ENCODE measurements around the gene CCDC184. TPM values are rescaled to one million over a fixed set of nuclear protein-coding genes. Genes with fewer than 3 reads are reported as not detected.

The CCDC184 gene
- total RNA-seq, 1 donor from 2014 or later: 13.3 TPM

DNA sequence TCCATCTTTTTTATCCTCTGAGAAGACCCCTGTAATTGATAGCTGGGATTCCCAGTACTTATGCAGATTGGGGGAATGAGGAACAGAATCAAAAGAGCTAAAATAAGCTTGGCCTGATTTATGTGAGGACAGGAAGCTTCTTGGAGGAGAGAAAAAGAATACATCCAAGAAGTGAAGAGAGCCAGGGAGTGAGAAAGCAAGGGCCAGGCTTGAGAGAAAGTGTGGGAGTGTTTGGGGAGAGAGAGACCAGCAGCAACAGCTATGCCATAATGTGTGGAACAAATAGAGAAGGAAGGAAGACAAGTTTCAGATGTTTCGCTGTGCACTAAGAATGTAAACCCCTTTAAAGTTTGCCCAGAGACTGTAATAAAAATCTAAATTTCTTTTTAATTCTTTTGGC lies 4.0 kb upstream of the CCDC184 start:
- no peak overlapping the region for H3K4me3 Mint-ChIP-seq (ENCODE audit: unreplicated experiment)
- no peak for DNase-seq (ENCODE audit: low spot score)
- TF ChIP-seq, protein P1, sequence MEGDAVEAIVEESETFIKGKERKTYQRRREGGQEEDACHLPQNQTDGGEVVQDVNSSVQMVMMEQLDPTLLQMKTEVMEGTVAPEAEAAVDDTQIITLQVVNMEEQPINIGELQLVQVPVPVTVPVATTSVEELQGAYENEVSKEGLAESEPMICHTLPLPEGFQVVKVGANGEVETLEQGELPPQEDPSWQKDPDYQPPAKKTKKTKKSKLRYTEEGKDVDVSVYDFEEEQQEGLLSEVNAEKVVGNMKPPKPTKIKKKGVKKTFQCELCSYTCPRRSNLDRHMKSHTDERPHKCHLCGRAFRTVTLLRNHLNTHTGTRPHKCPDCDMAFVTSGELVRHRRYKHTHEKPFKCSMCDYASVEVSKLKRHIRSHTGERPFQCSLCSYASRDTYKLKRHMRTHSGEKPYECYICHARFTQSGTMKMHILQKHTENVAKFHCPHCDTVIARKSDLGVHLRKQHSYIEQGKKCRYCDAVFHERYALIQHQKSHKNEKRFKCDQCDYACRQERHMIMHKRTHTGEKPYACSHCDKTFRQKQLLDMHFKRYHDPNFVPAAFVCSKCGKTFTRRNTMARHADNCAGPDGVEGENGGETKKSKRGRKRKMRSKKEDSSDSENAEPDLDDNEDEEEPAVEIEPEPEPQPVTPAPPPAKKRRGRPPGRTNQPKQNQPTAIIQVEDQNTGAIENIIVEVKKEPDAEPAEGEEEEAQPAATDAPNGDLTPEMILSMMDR (IDR thresholded peaks at IDR 0.05; ENCODE audit: unreplicated experiment): no peak
- peaks cover 16% of the 10 kb centered on the region for H3K4me1 Mint-ChIP-seq (ENCODE audit: unreplicated experiment)
- no peak overlapping the region for H3K27ac Mint-ChIP-seq (ENCODE audit: unreplicated experiment)
- no peaks in the 10 kb centered on the region for H3K9me3 Mint-ChIP-seq (ENCODE audit: unreplicated experiment)
- H3K27me3 Mint-ChIP-seq (ENCODE audit: unreplicated experiment): peaks cover 15% of the 10 kb centered on the region
- peaks cover 3% of the 10 kb centered on the region for H3K36me3 Mint-ChIP-seq (ENCODE audit: low read depth, unreplicated experiment)

DNA sequence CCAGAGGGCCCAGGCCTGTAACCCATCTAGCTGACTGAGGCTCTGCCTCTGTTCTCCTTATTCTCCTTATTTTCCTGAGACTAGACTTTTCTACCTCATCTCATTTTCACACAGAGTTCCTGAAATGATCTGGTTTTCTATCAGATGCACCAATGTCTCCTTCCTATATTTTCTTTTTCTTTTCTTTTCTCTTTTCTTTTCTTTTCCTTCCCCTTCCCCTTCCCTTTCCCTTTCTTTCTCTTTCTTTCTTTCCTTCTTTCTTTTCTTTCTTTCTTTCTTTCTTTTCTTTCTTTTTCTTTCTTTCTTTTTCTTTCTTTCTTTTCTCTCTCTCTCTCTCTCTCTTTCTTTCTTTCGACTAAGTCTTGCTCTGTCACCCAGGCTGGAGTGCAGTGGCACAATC lies 3.0 kb upstream of the CCDC184 start:
- Mint-ChIP-seq H3K27ac (ENCODE audit: unreplicated experiment) (no peak overlapping the region), H3K4me1 (ENCODE audit: unreplicated experiment) (peaks cover 22% of the 10 kb centered on the region), H3K9me3 (ENCODE audit: unreplicated experiment) (no peaks in the 10 kb centered on the region), H3K36me3 (ENCODE audit: low read depth, unreplicated experiment) (peaks cover 3% of the 10 kb centered on the region), H3K4me3 (ENCODE audit: unreplicated experiment) (no peak overlapping the region), H3K27me3 (ENCODE audit: unreplicated experiment) (peaks cover 24% of the 10 kb centered on the region)
- no peak for DNase-seq (ENCODE audit: low spot score)
- TF ChIP-seq, protein P1 (IDR thresholded peaks at IDR 0.05; ENCODE audit: unreplicated experiment): no peak

DNA sequence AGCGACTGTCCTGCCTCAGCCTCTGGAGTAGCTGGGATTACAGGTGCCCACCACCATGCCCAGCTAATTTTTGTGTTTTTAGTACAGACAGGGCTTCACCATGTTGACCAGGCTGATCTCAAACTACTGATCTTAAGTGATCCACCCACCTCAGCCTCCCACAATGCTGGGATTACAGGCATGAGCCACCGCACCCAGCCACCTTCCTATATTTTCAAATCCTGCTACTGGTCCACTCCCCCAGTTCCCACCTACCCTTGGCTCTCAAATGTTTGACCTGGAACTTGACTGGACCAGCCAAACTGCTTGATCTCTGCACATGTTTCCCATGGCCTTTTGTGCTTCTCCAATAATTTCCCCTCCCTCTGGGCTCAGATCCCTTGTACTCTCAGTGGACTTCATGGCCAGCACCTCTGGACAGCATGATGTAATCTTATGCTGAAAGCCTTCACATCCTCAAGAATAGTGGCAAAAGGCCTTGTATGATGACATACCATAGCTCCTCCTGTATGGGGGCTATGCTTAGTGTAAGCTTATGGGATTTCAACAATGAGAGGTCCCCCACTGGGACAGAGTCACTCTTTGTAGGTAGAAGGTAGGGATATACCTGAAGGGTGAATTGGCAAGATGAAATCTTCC lies 2.5 kb upstream of the CCDC184 start:
- H3K27me3 Mint-ChIP-seq (ENCODE audit: unreplicated experiment): peaks cover 29% of the 10 kb centered on the region
- peaks cover 3% of the 10 kb centered on the region for H3K36me3 Mint-ChIP-seq (ENCODE audit: low read depth, unreplicated experiment)
- TF ChIP-seq, protein P1 (IDR thresholded peaks at IDR 0.05; ENCODE audit: unreplicated experiment): no peak
- DNase-seq (ENCODE audit: low spot score): no peak
- no peak overlapping the region for H3K4me3 Mint-ChIP-seq (ENCODE audit: unreplicated experiment)
- peaks cover 22% of the 10 kb centered on the region for H3K4me1 Mint-ChIP-seq (ENCODE audit: unreplicated experiment)
- peak overlapping the region; percentile 21 for H3K27ac Mint-ChIP-seq (ENCODE audit: unreplicated experiment)
- H3K9me3 Mint-ChIP-seq (ENCODE audit: unreplicated experiment): no peaks in the 10 kb centered on the region

DNA sequence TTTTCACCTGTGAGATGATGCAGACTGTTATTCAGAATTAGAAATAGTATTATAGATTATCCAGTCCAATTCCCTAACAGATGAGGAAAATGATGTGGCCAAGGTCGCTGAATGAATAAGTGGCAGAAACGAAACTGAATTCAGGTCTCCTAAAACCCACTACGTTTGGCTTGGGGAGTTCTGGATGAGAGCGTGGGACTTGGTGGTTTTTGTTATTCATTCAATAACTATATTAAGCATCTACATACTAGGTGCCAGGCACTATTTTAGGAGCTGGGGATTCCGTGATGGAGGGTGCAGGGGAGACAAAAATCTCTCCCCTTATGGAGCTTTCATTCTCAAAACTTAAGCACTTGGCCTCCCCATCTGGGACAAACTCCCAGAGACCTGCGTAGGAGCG lies 813 bp upstream of the CCDC184 start:
- H3K27ac Mint-ChIP-seq (ENCODE audit: unreplicated experiment): no peak overlapping the region
- H3K27me3 Mint-ChIP-seq (ENCODE audit: unreplicated experiment): peaks cover 34% of the 10 kb centered on the region
- peak overlapping the region; percentile 91 for H3K4me3 Mint-ChIP-seq (ENCODE audit: unreplicated experiment)

More for the DNA sequence above, 813 bp upstream of the CCDC184 start:
- Mint-ChIP-seq H3K9me3 (ENCODE audit: unreplicated experiment) (no peaks in the 10 kb centered on the region), H3K4me1 (ENCODE audit: unreplicated experiment) (peaks cover 22% of the 10 kb centered on the region), H3K36me3 (ENCODE audit: low read depth, unreplicated experiment) (peaks cover 3% of the 10 kb centered on the region)
- TF ChIP-seq, protein P1 (IDR thresholded peaks at IDR 0.05; ENCODE audit: unreplicated experiment): no peak
- DNase-seq (ENCODE audit: low spot score): no peak
